Neuronal stem cell (in vitro differentiated cells): ENCODE results near the gene NCL.
A peak's percentile ranks its signal among the peaks of the same experiment; 100 is the strongest.
"Not testable (repeated sequence)": the region's sequence is repeated elsewhere in the genome, so short reads cannot be mapped to it uniquely, and the experiment has no call there.

Source experiments
- DNase-seq: peaks from one replicate; pipeline ENCODE4 v3.0.0-alpha.2; 2013; ENCODE audit warnings: low spot score
- H2AFZ ChIP-seq: one replicate; pipeline ENCODE4 v1.6.1; 2013; ENCODE audit warnings: mild to moderate bottlenecking, low read length, inconsistent platforms
- H2AK5ac ChIP-seq: 2 replicates; pipeline ENCODE4 v1.6.1; 2013; ENCODE audit warnings: low read depth, mild to moderate bottlenecking, inconsistent platforms, low read length, moderate library complexity, mixed read lengths
- H2BK120ac ChIP-seq: 2 replicates; pipeline ENCODE4 v1.6.1; 2013; ENCODE audit warnings: low read depth, mild to moderate bottlenecking, inconsistent platforms, low read length, moderate library complexity, mixed read lengths
- H2BK12ac ChIP-seq: one replicate; pipeline ENCODE4 v1.6.1; 2013; ENCODE audit warnings: low read length, inconsistent platforms
- H2BK15ac ChIP-seq: 2 replicates; pipeline ENCODE4 v1.6.1; 2013; ENCODE audit warnings: mild to moderate bottlenecking, low read length, inconsistent platforms, mixed read lengths
- H2BK5ac ChIP-seq: one replicate; pipeline ENCODE4 v1.6.1; 2013; ENCODE audit warnings: inconsistent platforms, mild to moderate bottlenecking, low read length, moderate library complexity
- H3K14ac ChIP-seq: one replicate; pipeline ENCODE4 v1.6.1; 2013; ENCODE audit warnings: low read length, inconsistent platforms
- H3K18ac ChIP-seq: 2 replicates; pipeline ENCODE4 v1.6.1; 2013; ENCODE audit warnings: low read length, inconsistent platforms
- H3K23ac ChIP-seq: 2 replicates; pipeline ENCODE4 v1.6.1; 2013; ENCODE audit warnings: low read depth, mild to moderate bottlenecking, mixed read lengths, low read length, inconsistent platforms; ENCODE audit not compliant: poor library complexity
- H3K27ac ChIP-seq: replicated peaks from 3 replicates; pipeline ENCODE4 v1.5.1; 2013; ENCODE audit warnings: low read length, inconsistent platforms
- H3K27me3 ChIP-seq, 3 experiments: 2 replicates each; pipeline ENCODE4 v1.6.1; 2013; ENCODE audit warnings: low read length in 3 of 3, mild to moderate bottlenecking in 2 of 3, inconsistent platforms in 1 of 3, low read depth in 1 of 3, mixed read lengths in 1 of 3, moderate library complexity in 1 of 3; ENCODE audit not compliant: control insufficient read depth in 3 of 3, insufficient read depth in 3 of 3
- H3K36me3 ChIP-seq, 2 donors: replicated peaks in 1 of 2; 2 replicates each; pipeline ENCODE4 v1.6.1; 2013; ENCODE audit warnings: low read length in 2 of 2; ENCODE audit not compliant: control insufficient read depth in 2 of 2, insufficient read depth in 2 of 2
- H3K4ac ChIP-seq: 2 replicates; pipeline ENCODE4 v1.6.1; 2013; ENCODE audit warnings: inconsistent platforms, mild to moderate bottlenecking, low read length, moderate library complexity
- H3K4me1 ChIP-seq, 2 donors: 1 replicate in 1 of 2; 2 replicates in 1 of 2; pipeline ENCODE4 v1.6.1; 2013; ENCODE audit warnings: low read length in 2 of 2, low read depth in 1 of 2; ENCODE audit not compliant: control insufficient read depth in 2 of 2, insufficient read depth in 1 of 2
- H3K4me2 ChIP-seq: one replicate; pipeline ENCODE4 v1.6.1; 2013; ENCODE audit warnings: mild to moderate bottlenecking, low read length, inconsistent platforms; ENCODE audit not compliant: insufficient read depth, poor library complexity, severe bottlenecking
- H3K4me3 ChIP-seq, 2 donors: 2 replicates each; pipeline ENCODE4 v1.5.1; 2013; ENCODE audit warnings: low read length in 2 of 2, mild to moderate bottlenecking in 2 of 2, inconsistent platforms in 1 of 2, moderate library complexity in 1 of 2
- H3K79me1 ChIP-seq: one replicate; pipeline ENCODE4 v1.6.1; 2013; ENCODE audit warnings: low read depth, mild to moderate bottlenecking, inconsistent platforms, low read length, moderate library complexity
- H3K9ac ChIP-seq: one replicate; pipeline ENCODE4 v1.6.1; 2013; ENCODE audit warnings: mild to moderate bottlenecking, low read depth, low read length, inconsistent platforms; ENCODE audit not compliant: poor library complexity
- H3K9me3 ChIP-seq, 2 donors: replicated peaks in 1 of 2; 2 replicates each; pipeline versions ENCODE3 to v1.6.1; 2013; ENCODE audit warnings: low read length in 2 of 2, mild to moderate bottlenecking in 2 of 2, inconsistent platforms in 1 of 2, low read depth in 1 of 2, mixed read lengths in 1 of 2, moderate library complexity in 1 of 2; ENCODE audit not compliant: control insufficient read depth in 2 of 2, insufficient read depth in 1 of 2
- H4K8ac ChIP-seq: one replicate; pipeline ENCODE4 v1.6.1; 2013; ENCODE audit warnings: low read depth, mild to moderate bottlenecking, inconsistent platforms, low read length, moderate library complexity
- H4K91ac ChIP-seq: one replicate; pipeline ENCODE4 v1.6.1; 2013; ENCODE audit warnings: low read length, low read depth, mild to moderate bottlenecking, inconsistent platforms; ENCODE audit not compliant: poor library complexity
- WGBS, 2 donors: extraction: QIAGEN DNeasy Blood & Tissue Kit; methylation state at CpG; one replicate each; pipeline ENCODE4 v1.1.7; 2013; ENCODE audit warnings: missing lambda C conversion rate in 2 of 2, mixed read lengths in 1 of 2; ENCODE audit not compliant: insufficient read length in 2 of 2, insufficient replicate concordance in 1 of 2; ENCODE audit errors: extremely low coverage in 2 of 2; 5-methylcytosine and 5-hydroxymethylcytosine counted together

The NCL gene

DNA sequence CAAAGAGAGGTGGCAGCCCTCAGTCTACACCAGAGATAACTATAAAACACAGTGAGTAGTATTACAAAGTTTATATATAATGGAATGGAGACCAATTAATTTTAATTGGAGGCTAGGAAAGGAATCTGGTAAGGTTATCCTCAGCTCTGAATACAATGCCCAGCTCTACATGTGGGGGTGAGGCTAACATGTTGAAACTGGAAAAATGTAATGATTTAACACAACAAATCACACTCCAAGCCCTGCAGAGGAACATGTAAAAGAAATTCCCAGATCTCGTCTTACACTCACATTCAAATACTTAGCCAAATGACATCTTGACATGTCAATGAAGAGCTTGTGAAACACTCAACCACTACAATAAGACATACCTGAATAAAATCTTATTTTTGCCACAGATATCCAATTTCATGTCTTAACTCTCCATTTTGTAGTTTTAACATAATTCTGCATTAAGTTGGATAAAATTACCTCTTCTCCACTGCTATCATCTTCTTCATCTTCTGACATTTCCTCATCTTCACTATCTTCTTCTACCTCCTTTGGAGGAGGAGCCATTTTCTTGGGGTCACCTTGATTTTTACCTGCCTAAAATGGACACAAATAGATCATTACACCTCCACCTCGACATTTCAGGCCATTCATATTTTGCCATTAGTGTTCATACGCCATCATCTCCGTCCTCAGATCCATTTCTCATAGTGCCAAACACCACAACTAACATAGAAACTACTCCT is 1.4 kb downstream of the NCL start:
- Histone ChIP-seq H2BK120ac (no peak overlapping the region), H3K9ac (no peak overlapping the region), H3K9me3 (no peaks in the 10 kb centered on the region), H3K4me2 (peak overlapping the region; percentile 87), H3K4ac (no peak overlapping the region), H3K4me1 (peaks cover 7 to 12% of the 10 kb centered on the region in 2 donors), H4K91ac (no peak overlapping the region), H2BK15ac (no peak overlapping the region), H3K36me3 (peaks cover 36 to 57% of the 10 kb centered on the region in 2 donors), H3K14ac (no peak overlapping the region), H2AFZ (no peak overlapping the region), H2AK5ac (no peak overlapping the region), H3K27me3 (no peaks in the 10 kb centered on the region), H2BK5ac (no peak overlapping the region), H4K8ac (no peak overlapping the region), H2BK12ac (no peak overlapping the region), H3K27ac (no peak overlapping the region), H3K23ac (no peak overlapping the region), H3K79me1 (peaks cover 11% of the 10 kb centered on the region), H3K4me3 (peak overlapping the region; percentile 99 to 100), H3K18ac (no peak overlapping the region)
- no CpG with 5 or more reads among the region's 4 CpGs for WGBS, 2 donors
- DNase-seq = no peak

DNA sequence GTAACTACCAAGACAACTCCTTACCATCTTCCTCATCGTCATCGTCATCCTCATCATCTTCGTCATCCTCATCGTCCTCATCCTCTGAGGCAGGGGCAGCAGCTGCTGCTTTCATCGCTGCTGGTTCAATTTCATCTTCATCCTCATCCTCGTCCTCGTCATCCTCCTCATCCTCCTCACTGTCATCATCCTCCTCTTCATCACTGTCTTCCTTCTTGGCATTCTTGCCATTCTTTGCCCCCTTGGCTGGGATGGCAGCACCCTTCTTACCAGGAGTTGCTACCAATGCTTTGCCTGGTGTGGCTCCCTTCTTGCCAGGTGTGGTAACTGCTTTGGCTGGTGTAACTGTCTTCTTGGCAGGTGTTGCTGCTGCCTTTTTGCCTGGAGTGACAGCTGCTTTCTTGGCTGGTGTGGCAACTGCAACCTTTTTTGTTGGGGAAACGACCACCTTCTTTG is 2.7 kb downstream of the NCL start:
- H2BK12ac ChIP-seq = no peak overlapping the region
- no peak overlapping the region for H2AFZ ChIP-seq
- peak overlapping the region; percentile 25 for H3K9ac ChIP-seq
- H2AK5ac ChIP-seq = no peak overlapping the region
- H4K8ac ChIP-seq = no peak overlapping the region
- no peak overlapping the region for H2BK5ac ChIP-seq
- no peak overlapping the region for H3K27ac ChIP-seq
- no peaks in the 10 kb centered on the region for H3K9me3 ChIP-seq
- DNase-seq = no peak
- H2BK15ac ChIP-seq = no peak overlapping the region
- H2BK120ac ChIP-seq = no peak overlapping the region
- H3K36me3 ChIP-seq = peaks cover 44 to 70% of the 10 kb centered on the region in 2 donors
- no peak overlapping the region for H3K4me3 ChIP-seq
- no peak overlapping the region for H3K18ac ChIP-seq
- H3K23ac ChIP-seq = no peak overlapping the region
- no peaks in the 10 kb centered on the region for H3K27me3 ChIP-seq
- H3K4ac ChIP-seq = no peak overlapping the region
- no peak overlapping the region for H3K14ac ChIP-seq
- no peak overlapping the region for H3K4me2 ChIP-seq
- no peak overlapping the region for H4K91ac ChIP-seq
- H3K79me1 ChIP-seq = peaks cover 11% of the 10 kb centered on the region
- peaks cover 7 to 12% of the 10 kb centered on the region in 2 donors for H3K4me1 ChIP-seq
- 100% methylated on average over 6 of the region's 8 CpGs; no CpG with 5 or more reads in 1 of the 2 donors for WGBS, 2 donors

DNA sequence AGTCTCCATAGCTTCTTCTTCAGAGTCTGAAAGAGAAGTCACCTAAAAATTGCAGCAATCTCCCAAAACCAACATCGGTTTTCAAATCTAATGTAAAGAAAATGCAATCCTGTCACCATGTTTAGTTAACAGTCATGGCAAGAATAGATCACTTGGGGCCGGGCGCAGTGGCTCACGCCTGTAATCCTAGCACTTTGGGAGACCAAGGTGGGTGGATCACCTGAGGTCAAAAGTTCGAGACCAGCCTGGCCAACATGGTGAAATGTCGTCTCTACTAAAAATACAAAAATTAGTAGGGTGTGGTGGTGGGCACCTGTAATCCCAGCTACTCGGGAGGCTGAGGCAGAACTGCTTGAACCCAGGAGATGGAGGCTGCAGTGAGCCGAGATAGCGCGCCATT is 3.4 kb downstream of the NCL start:
- H3K36me3 ChIP-seq = peaks cover 50 to 77% of the 10 kb centered on the region in 2 donors
- H2AK5ac ChIP-seq = not testable (repeated sequence)

DNA sequence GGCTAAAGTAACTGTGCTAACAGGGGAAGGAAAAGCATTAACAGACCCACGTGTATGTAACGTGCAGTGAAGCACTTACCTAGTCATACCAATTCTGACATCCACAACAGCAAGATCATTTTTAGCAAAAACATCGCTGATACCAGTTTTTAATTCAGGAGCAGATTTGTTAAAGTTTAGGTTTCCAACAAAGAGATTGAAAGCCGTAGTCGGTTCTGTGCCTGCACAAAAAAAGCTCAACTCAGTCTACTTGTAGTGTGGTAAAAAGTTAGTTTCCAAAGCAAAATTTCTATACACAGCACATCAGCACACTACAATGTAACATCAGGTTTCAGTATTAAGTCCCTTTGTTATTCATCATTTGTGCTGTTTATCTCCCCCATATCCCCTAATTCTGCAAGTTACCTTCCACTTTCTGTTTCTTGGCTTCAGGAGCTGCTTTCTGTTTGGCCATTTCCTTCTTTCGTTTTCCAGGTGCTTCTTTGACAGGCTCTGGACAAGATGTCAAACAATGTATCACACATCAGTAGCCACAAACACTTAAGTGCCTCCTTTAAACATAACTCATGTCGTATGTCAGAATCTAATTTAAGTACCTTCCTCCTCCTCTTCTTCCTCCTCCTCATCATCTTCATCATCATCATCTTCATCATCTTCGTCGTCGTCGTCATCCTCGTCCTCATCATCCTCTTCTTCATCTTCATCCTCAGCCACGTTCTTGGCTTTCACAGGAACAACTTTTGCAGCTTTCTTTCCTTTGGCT is 4.0 kb downstream of the NCL start:
- H2BK5ac ChIP-seq = no peak overlapping the region
- H3K36me3 ChIP-seq = peaks cover 56 to 83% of the 10 kb centered on the region in 2 donors
- DNase-seq = no peak
- 100% methylated on average over 5 to 6 of the region's 13 CpGs for WGBS, 2 donors
- no peak overlapping the region for H2BK15ac ChIP-seq
- H2BK12ac ChIP-seq = no peak overlapping the region
- H3K9ac ChIP-seq = no peak overlapping the region
- H2AK5ac ChIP-seq = no peak overlapping the region
- H3K27ac ChIP-seq = no peak overlapping the region
- H2BK120ac ChIP-seq = no peak overlapping the region
- H4K8ac ChIP-seq = no peak overlapping the region
- H3K27me3 ChIP-seq = no peaks in the 10 kb centered on the region
- H3K4me1 ChIP-seq = peaks cover 7 to 10% of the 10 kb centered on the region in 2 donors
- H3K14ac ChIP-seq = no peak overlapping the region
- H2AFZ ChIP-seq = no peak overlapping the region
- H4K91ac ChIP-seq = no peak overlapping the region
- H3K4me2 ChIP-seq = no peak overlapping the region
- no peak overlapping the region for H3K4me3 ChIP-seq
- no peaks in the 10 kb centered on the region for H3K9me3 ChIP-seq
- H3K23ac ChIP-seq = no peak overlapping the region
- H3K79me1 ChIP-seq = peaks cover 8% of the 10 kb centered on the region
- H3K4ac ChIP-seq = no peak overlapping the region
- H3K18ac ChIP-seq = no peak overlapping the region

More for the DNA sequence above, 3.4 kb downstream of the NCL start:
- not testable (repeated sequence) for H3K27me3 ChIP-seq, H4K91ac ChIP-seq, DNase-seq, H3K23ac ChIP-seq, H3K4me3 ChIP-seq, H2BK12ac ChIP-seq, H4K8ac ChIP-seq, H3K27ac ChIP-seq, H3K14ac ChIP-seq, H3K4ac ChIP-seq, H3K9me3 ChIP-seq, H3K9ac ChIP-seq, H3K18ac ChIP-seq, H2AFZ ChIP-seq, H2BK120ac ChIP-seq, H3K4me2 ChIP-seq, H2BK15ac ChIP-seq, H2BK5ac ChIP-seq
- no CpG with 5 or more reads among the region's 10 CpGs for WGBS, 2 donors
- H3K79me1 ChIP-seq = peaks cover 11% of the 10 kb centered on the region
- H3K4me1 ChIP-seq = peaks cover 7 to 12% of the 10 kb centered on the region in 2 donors
